Fibroblast of the aortic adventitia (primary cell): ENCODE measurements around the gene SUMF2. TPM values are rescaled to one million over a fixed set of nuclear protein-coding genes. Genes with fewer than 3 reads are reported as not detected.
"Not testable (repeated sequence)": the region's sequence is repeated elsewhere in the genome, so short reads cannot be mapped to it uniquely, and the experiment has no call there.

Experiments
- DNase-seq: peaks from one replicate; pipeline ENCODE4 v3.0.0-alpha.2; 2010; ENCODE audit warnings: low read depth
- H3K4me3 ChIP-seq: 2 replicates; pipeline ENCODE4 v1.5.1; 2011; ENCODE audit warnings: low read depth, mild to moderate bottlenecking, control low read depth, low read length, moderate library complexity
- CTCF ChIP-seq: IDR thresholded peaks from 2 replicates; pipeline ENCODE4 v1.5.1; 2011; ENCODE audit warnings: mild to moderate bottlenecking, low read length, control low read depth, inconsistent platforms; ENCODE audit not compliant: insufficient read depth
- total RNA-seq: library from RNA; depleted of rRNA; stranded (reverse); fragments of >200 nt; gene quantifications from 2 replicates; pipeline ENCODE4 v1.2.3, GENCODE V29; 2012; ENCODE audit warnings: low replicate concordance

SUMF2 gene
- total RNA-seq, 1 donor, result 199 TPM

GRCh38 chr7:56077681-56078080 is 13.6 kb downstream of the SUMF2 start:
- no peak for TF ChIP-seq CTCF
- H3K4me3 ChIP-seq, result no peak overlapping the region
- no peak for DNase-seq

GRCh38 chr7:56078196-56078595 is 14.1 kb downstream of the SUMF2 start:
- no peak for DNase-seq
- no peak overlapping the region for H3K4me3 ChIP-seq
- TF ChIP-seq CTCF, result no peak

- H3K4me3 ChIP-seq, result no peak overlapping the region
- DNase-seq, result peak; percentile 68
- TF ChIP-seq CTCF, result peak; percentile 83
Measured at GRCh38 chr7:56079450-56080185, 15.5 kb downstream of the SUMF2 start.

GRCh38 chr7:56080726-56081435 is 16.8 kb downstream of the SUMF2 start:
- not testable (repeated sequence) for H3K4me3 ChIP-seq, DNase-seq

GRCh38 chr7:56081626-56082340 is 17.7 kb downstream of the SUMF2 start:
- DNase-seq, result no peak
- H3K4me3 ChIP-seq, result no peak overlapping the region
- TF ChIP-seq CTCF, result no peak

- DNase-seq, result no peak
- H3K4me3 ChIP-seq, result no peak overlapping the region
Measured at GRCh38 chr7:56083150-56083785, 19.2 kb downstream of the SUMF2 start.

More at GRCh38 chr7:56083150-56083785, 19.2 kb downstream of the SUMF2 start:
- no peak for TF ChIP-seq CTCF
